Calu3 (cell line): Measurements from ENCODE around the gene TTLL5. TPM values are rescaled to one million over a fixed set of nuclear protein-coding genes. Genes with fewer than 3 reads are reported as not detected.

ENCODE experiments used
- BruUV-seq: library from RNA; stranded (reverse); fragments of 400-500 nt; replicated peaks from 2 replicates; lab custom pipeline; 2021; lab: Mats Ljungman, UMichigan
- CTCF ChIA-PET: fragments of 300-600 bp; sonication (Branson Sonifier 250); formaldehyde crosslinking; loops from one replicate; lab custom pipeline; 2022; ENCODE audit warnings: antibody characterized with exemption; lab: Charles Lee
- DNase-seq: peaks from one replicate; pipeline ENCODE4 v3.0.0; 2022
- H3K27ac Mint-ChIP-seq: one replicate; pipeline ENCODE4 v1.8.0; 2022; ENCODE audit warnings: mixed read lengths; ENCODE audit not compliant: unreplicated experiment
- H3K27me3 Mint-ChIP-seq: one replicate; pipeline ENCODE4 v1.8.0; 2022; ENCODE audit warnings: mixed read lengths; ENCODE audit not compliant: unreplicated experiment
- H3K36me3 Mint-ChIP-seq: one replicate; pipeline ENCODE4 v1.8.0; 2022; ENCODE audit warnings: mild to moderate bottlenecking, moderate library complexity, mixed read lengths; ENCODE audit not compliant: insufficient read depth, unreplicated experiment
- H3K4me1 Mint-ChIP-seq: one replicate; pipeline ENCODE4 v1.8.0; 2022; ENCODE audit warnings: mild to moderate bottlenecking, low read depth, mixed read lengths; ENCODE audit not compliant: unreplicated experiment
- H3K4me3 Mint-ChIP-seq: one replicate; pipeline ENCODE4 v1.8.0; 2022; ENCODE audit warnings: mild to moderate bottlenecking, low read depth, moderate library complexity, mixed read lengths; ENCODE audit not compliant: unreplicated experiment
- H3K9me3 Mint-ChIP-seq: one replicate; pipeline ENCODE4 v1.8.0; 2022; ENCODE audit warnings: low read depth, mixed read lengths; ENCODE audit not compliant: unreplicated experiment
- intact Hi-C: fragments of 100-400 bp; cut with micrococcal nuclease; formaldehyde crosslinking; loops from one replicate; pipeline ENCODE4 v1.10.0; 2022; ENCODE audit not compliant: unreplicated experiment
- total RNA-seq: library from RNA; stranded (reverse); gene quantifications from 2 replicates; pipeline ENCODE4 v1.2.3, GENCODE V29; 2022
- TF ChIP-seq, protein P1 (sequence below): fragments of 200-600 bp; IDR thresholded peaks from one replicate; pipeline ENCODE4 v1.8.0; 2022; ENCODE audit warnings: antibody characterized with exemption; ENCODE audit not compliant: unreplicated experiment

The TTLL5 gene
- total RNA-seq, 1 experiment from 2014 or later: 47.5 TPM

GRCh38 chr14:75995372-75996041, 334.5 kb downstream of the TTLL5 start:
- H3K4me1 Mint-ChIP-seq: no peaks in the 10 kb centered on the region
- BruUV-seq: no TSS peak
- CTCF ChIA-PET: no interaction called here
- TF ChIP-seq, protein P1, sequence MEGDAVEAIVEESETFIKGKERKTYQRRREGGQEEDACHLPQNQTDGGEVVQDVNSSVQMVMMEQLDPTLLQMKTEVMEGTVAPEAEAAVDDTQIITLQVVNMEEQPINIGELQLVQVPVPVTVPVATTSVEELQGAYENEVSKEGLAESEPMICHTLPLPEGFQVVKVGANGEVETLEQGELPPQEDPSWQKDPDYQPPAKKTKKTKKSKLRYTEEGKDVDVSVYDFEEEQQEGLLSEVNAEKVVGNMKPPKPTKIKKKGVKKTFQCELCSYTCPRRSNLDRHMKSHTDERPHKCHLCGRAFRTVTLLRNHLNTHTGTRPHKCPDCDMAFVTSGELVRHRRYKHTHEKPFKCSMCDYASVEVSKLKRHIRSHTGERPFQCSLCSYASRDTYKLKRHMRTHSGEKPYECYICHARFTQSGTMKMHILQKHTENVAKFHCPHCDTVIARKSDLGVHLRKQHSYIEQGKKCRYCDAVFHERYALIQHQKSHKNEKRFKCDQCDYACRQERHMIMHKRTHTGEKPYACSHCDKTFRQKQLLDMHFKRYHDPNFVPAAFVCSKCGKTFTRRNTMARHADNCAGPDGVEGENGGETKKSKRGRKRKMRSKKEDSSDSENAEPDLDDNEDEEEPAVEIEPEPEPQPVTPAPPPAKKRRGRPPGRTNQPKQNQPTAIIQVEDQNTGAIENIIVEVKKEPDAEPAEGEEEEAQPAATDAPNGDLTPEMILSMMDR: no peak
- peaks cover 9% of the 10 kb centered on the region for H3K36me3 Mint-ChIP-seq
- H3K9me3 Mint-ChIP-seq: no peaks in the 10 kb centered on the region
- DNase-seq: no peak
- no peak overlapping the region for H3K27ac Mint-ChIP-seq
- H3K27me3 Mint-ChIP-seq: no peaks in the 10 kb centered on the region
- H3K4me3 Mint-ChIP-seq: no peak overlapping the region
- intact Hi-C loops: no loop called here

DNA sequence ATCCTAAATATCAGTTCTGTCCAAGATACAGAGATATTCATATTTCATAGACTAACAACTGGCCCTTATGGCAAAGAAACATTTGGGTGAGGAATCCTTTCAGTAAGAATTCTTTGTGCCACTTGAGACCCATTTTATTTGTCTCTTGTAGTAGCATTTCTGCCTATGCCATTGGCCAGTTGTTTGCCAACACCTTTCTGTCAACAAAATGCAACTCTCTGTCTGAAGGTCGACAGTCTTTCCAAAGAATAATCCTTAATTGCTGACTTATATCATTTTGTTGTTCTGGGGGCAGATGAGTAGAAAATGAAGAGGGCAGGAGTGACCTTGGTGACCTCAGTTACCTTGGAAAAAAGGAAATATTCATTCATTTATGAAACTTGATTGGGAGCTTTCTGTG, 335.4 kb downstream of the TTLL5 start:
- H3K27ac Mint-ChIP-seq: no peak overlapping the region
- H3K27me3 Mint-ChIP-seq: no peaks in the 10 kb centered on the region
- TF ChIP-seq, protein P1: no peak
- BruUV-seq: no TSS peak
- DNase-seq: no peak
- H3K4me3 Mint-ChIP-seq: no peak overlapping the region
- no peaks in the 10 kb centered on the region for H3K4me1 Mint-ChIP-seq
- CTCF ChIA-PET: interaction anchor here (0.5 kb wide), 1 partner anchor 179 kb away, joined by 5 read pairs; no protein-coding TSS in a partner anchor
- no peaks in the 10 kb centered on the region for H3K9me3 Mint-ChIP-seq
- intact Hi-C loops: no loop called here
- H3K36me3 Mint-ChIP-seq: peaks cover 9% of the 10 kb centered on the region

- Mint-ChIP-seq H3K4me1 (no peaks in the 10 kb centered on the region), H3K9me3 (peaks cover 7% of the 10 kb centered on the region), H3K27ac (no peak overlapping the region), H3K4me3 (no peak overlapping the region), H3K27me3 (no peaks in the 10 kb centered on the region), H3K36me3 (peaks cover 9% of the 10 kb centered on the region)
- TF ChIP-seq, protein P1: no peak
- BruUV-seq: no TSS peak
- intact Hi-C loops: no loop called here
- DNase-seq: no peak
- CTCF ChIA-PET: no interaction called here
These were observed 338.6 kb downstream of the TTLL5 start for GRCh38 chr14:75999511-76000190.

DNA sequence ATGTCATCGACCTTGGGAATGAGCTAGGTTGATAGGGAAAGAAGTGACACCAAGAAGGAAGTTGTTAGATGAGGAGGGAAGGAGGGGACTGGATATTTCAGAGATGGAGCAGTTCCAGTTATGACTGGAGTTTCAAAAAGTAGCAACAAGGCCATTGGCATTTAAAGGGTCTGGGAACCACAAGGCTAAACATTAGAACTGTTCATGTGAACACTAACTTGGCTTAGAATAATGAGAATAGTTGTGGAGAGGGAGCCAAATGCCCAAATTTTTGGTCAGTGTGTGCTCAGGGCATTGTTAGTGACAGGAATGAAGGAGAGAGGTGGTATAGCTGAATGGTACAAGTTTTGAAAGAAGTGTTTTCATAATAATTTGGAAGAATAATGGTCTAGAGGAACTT, 341.3 kb downstream of the TTLL5 start:
- Mint-ChIP-seq H3K27ac (no peak overlapping the region), H3K4me3 (no peak overlapping the region), H3K9me3 (peaks cover 7% of the 10 kb centered on the region), H3K36me3 (peaks cover 15% of the 10 kb centered on the region), H3K27me3 (no peaks in the 10 kb centered on the region), H3K4me1 (no peaks in the 10 kb centered on the region)
- CTCF ChIA-PET: interaction anchor here (0.6 kb wide), 1 partner anchor 467 kb away, joined by 3 read pairs; no protein-coding TSS in a partner anchor
- TF ChIP-seq, protein P1: no peak
- no peak for DNase-seq
- BruUV-seq: no TSS peak
- intact Hi-C loops: no loop called here

Other genes with a start within 250 kb of the TTLL5 start
- gene JDP2, start 233.2 kb upstream of the TTLL5 start, total RNA-seq: 18.8 and 24.1 TPM in 2 replicates
- gene BATF, start 138.8 kb upstream of the TTLL5 start, total RNA-seq: 1.4 and 2.2 TPM in 2 replicates
- 0.61 and 1.4 TPM in 2 replicates for gene FLVCR2, start 82.6 kb upstream of the TTLL5 start, total RNA-seq
- 30.5 and 30.9 TPM in 2 replicates for gene ERG28, start 370 bp upstream of the TTLL5 start, total RNA-seq